PFSK-1 (cell line): ENCODE measurements around the gene PCSK5.

Experiments used
- FOXP2 ChIP-seq: optimal IDR thresholded peaks from 2 replicates; pipeline ENCODE3; 2011; ENCODE audit warnings: borderline replicate concordance, control low read depth, inconsistent platforms; ENCODE audit not compliant: insufficient read depth; ENCODE audit errors: extremely low read length, extremely low read depth
- POLR2AphosphoS5 ChIP-seq: IDR thresholded peaks from 2 replicates; pipeline ENCODE4 v1.6.1; 2012; ENCODE audit warnings: low read depth, mild to moderate bottlenecking, control low read depth, low read length, moderate library complexity
- SIN3A ChIP-seq: IDR thresholded peaks from 2 replicates; pipeline ENCODE4 v1.6.1; 2012; ENCODE audit warnings: mild to moderate bottlenecking, low read length, moderate library complexity, borderline replicate concordance; ENCODE audit not compliant: insufficient read depth

GRCh38 chr9:76085596-76085995, 195.1 kb downstream of the PCSK5 start:
- no peak for TF ChIP-seq POLR2AphosphoS5
- no peak for TF ChIP-seq FOXP2
- no peak for TF ChIP-seq SIN3A
